WTC11 (cell line): Measurements from ENCODE around the gene KRT9. TPM values are rescaled to one million over a fixed set of nuclear protein-coding genes. Genes with fewer than 3 reads are reported as not detected.

Source experiments
- ATAC-seq: fragments of 200-7000 bp; cut with Tn5 transposase; 2 replicates; pipeline ENCODE4 v1.10.0; 2021; ENCODE audit warnings: mild to moderate bottlenecking, moderate library complexity
- CTCF ChIA-PET: fragments of 300-600 bp; sonication (Branson Sonifier 250); formaldehyde crosslinking; loops from one replicate; lab custom pipeline; 2021; ENCODE audit warnings: antibody characterized with exemption; lab: Charles Lee
- POLR2A ChIA-PET: fragments of 350-600 bp; sonication (Branson Sonifier 250); formaldehyde crosslinking; loops from one replicate; lab custom pipeline; 2021; ENCODE audit warnings: antibody characterized with exemption; lab: Charles Lee
- DNase-seq: peaks from one replicate; pipeline ENCODE4 v3.0.0; 2021; ENCODE audit warnings: low spot score
- H3K27ac Mint-ChIP-seq: 2 replicates; pipeline ENCODE4 v1.8.0; 2021; ENCODE audit warnings: mixed read lengths
- H3K27me3 Mint-ChIP-seq: 2 replicates; pipeline ENCODE4 v1.8.0; 2021; ENCODE audit warnings: low read depth, mild to moderate bottlenecking, moderate library complexity, mixed read lengths
- H3K36me3 Mint-ChIP-seq: 2 replicates; pipeline ENCODE4 v1.8.0; 2021; ENCODE audit warnings: mixed read lengths
- H3K4me1 Mint-ChIP-seq: 2 replicates; pipeline ENCODE4 v1.8.0; 2022; ENCODE audit warnings: mixed read lengths
- H3K4me3 Mint-ChIP-seq: 2 replicates; pipeline ENCODE4 v1.8.0; 2021; ENCODE audit warnings: mild to moderate bottlenecking, moderate library complexity, mixed read lengths
- H3K9me3 Mint-ChIP-seq: 2 replicates; pipeline ENCODE4 v1.8.0; 2021; ENCODE audit warnings: mixed read lengths
- ATF1 ChIP-seq: sonication (generic); formaldehyde crosslinking; IDR thresholded peaks from 2 replicates; pipeline ENCODE4 v1.8.1; 2023; ENCODE audit warnings: mild to moderate bottlenecking, moderate library complexity, missing genetic modification reagents
- CREM ChIP-seq: sonication (generic); formaldehyde crosslinking; IDR thresholded peaks from 2 replicates; pipeline ENCODE4 v1.8.1; 2022; ENCODE audit warnings: mild to moderate bottlenecking, missing genetic modification reagents, moderate library complexity
- ELF4 ChIP-seq: sonication (generic); formaldehyde crosslinking; IDR thresholded peaks from 2 replicates; pipeline ENCODE4 v1.8.1; 2022; ENCODE audit warnings: low read depth, mild to moderate bottlenecking, moderate library complexity, missing genetic modification reagents
- MXD4 ChIP-seq: fragments of 250-450 bp; sonication (Bioruptor Pico); IDR thresholded peaks from 2 replicates; pipeline ENCODE4 v1.8.0; 2021; ENCODE audit warnings: mild to moderate bottlenecking, moderate library complexity, borderline replicate concordance
- MYBL2 ChIP-seq: sonication (generic); formaldehyde crosslinking; IDR thresholded peaks from 2 replicates; pipeline ENCODE4 v1.8.1; 2023; ENCODE audit warnings: mild to moderate bottlenecking, moderate library complexity, missing genetic modification reagents
- NFATC4 ChIP-seq: fragments of 250-450 bp; sonication (Bioruptor Pico); IDR thresholded peaks from 2 replicates; pipeline ENCODE4 v1.9.0; 2021; ENCODE audit warnings: mild to moderate bottlenecking
- NR1H2 ChIP-seq: sonication (generic); formaldehyde crosslinking; IDR thresholded peaks from 2 replicates; pipeline ENCODE4 v1.9.0; 2021; ENCODE audit warnings: mild to moderate bottlenecking, moderate library complexity, missing genetic modification reagents
- TCF7 ChIP-seq: sonication (generic); formaldehyde crosslinking; IDR thresholded peaks from 2 replicates; pipeline ENCODE4 v1.8.0; 2022; ENCODE audit warnings: mild to moderate bottlenecking, low read depth, missing genetic modification reagents, moderate library complexity
- TP53 ChIP-seq: sonication (generic); formaldehyde crosslinking; IDR thresholded peaks from 2 replicates; pipeline ENCODE4 v1.8.1; 2023; ENCODE audit warnings: mild to moderate bottlenecking, missing genetic modification reagents
- ZNF263 ChIP-seq: sonication (generic); formaldehyde crosslinking; IDR thresholded peaks from 2 replicates; pipeline ENCODE4 v1.8.1; 2022; ENCODE audit warnings: low read depth, mild to moderate bottlenecking, moderate library complexity, missing genetic modification reagents
- ZNF416 ChIP-seq: fragments of 250-450 bp; sonication (Bioruptor Pico); IDR thresholded peaks from 2 replicates; pipeline ENCODE4 v1.9.0; 2021; ENCODE audit warnings: mild to moderate bottlenecking, inconsistent platforms
- total RNA-seq: library from RNA; stranded (reverse); gene quantifications from 3 replicates; pipeline ENCODE4 v1.2.3, GENCODE V29; 2021
- TF ChIP-seq, protein P1 (sequence below): sonication (generic); formaldehyde crosslinking; IDR thresholded peaks from 2 replicates; pipeline ENCODE4 v1.8.1; 2023; ENCODE audit warnings: mild to moderate bottlenecking, missing genetic modification reagents, moderate library complexity
- TF ChIP-seq, protein P2 (sequence below): sonication (generic); formaldehyde crosslinking; IDR thresholded peaks from 2 replicates; pipeline ENCODE4 v1.8.0; 2022; ENCODE audit warnings: mild to moderate bottlenecking, missing genetic modification reagents
- TF ChIP-seq, protein P3 (sequence below): fragments of 250-450 bp; sonication (Bioruptor Pico); IDR thresholded peaks from 2 replicates; pipeline ENCODE4 v1.9.0; 2021; ENCODE audit warnings: mild to moderate bottlenecking
- TF ChIP-seq, protein P4 (sequence below): sonication (generic); formaldehyde crosslinking; IDR thresholded peaks from 2 replicates; pipeline ENCODE4 v1.8.0; 2022; ENCODE audit warnings: mild to moderate bottlenecking, missing genetic modification reagents
- TF ChIP-seq, protein P5 (sequence below): sonication (generic); formaldehyde crosslinking; IDR thresholded peaks from 2 replicates; pipeline ENCODE4 v1.8.1; 2022; ENCODE audit warnings: missing genetic modification reagents, borderline replicate concordance
- TF ChIP-seq, protein P6 (sequence below): fragments of 250-450 bp; sonication (Bioruptor Pico); IDR thresholded peaks from 2 replicates; pipeline ENCODE4 v1.9.0; 2021; ENCODE audit warnings: mild to moderate bottlenecking, borderline replicate concordance
- TF ChIP-seq, protein P7 (sequence below): fragments of 250-450 bp; sonication (Bioruptor Pico); IDR thresholded peaks from 2 replicates; pipeline ENCODE4 v2.1.2; 2022; ENCODE audit warnings: mild to moderate bottlenecking, moderate library complexity

KRT9 gene
- total RNA-seq, 1 experiment from 2014 or later: not detected

DNA sequence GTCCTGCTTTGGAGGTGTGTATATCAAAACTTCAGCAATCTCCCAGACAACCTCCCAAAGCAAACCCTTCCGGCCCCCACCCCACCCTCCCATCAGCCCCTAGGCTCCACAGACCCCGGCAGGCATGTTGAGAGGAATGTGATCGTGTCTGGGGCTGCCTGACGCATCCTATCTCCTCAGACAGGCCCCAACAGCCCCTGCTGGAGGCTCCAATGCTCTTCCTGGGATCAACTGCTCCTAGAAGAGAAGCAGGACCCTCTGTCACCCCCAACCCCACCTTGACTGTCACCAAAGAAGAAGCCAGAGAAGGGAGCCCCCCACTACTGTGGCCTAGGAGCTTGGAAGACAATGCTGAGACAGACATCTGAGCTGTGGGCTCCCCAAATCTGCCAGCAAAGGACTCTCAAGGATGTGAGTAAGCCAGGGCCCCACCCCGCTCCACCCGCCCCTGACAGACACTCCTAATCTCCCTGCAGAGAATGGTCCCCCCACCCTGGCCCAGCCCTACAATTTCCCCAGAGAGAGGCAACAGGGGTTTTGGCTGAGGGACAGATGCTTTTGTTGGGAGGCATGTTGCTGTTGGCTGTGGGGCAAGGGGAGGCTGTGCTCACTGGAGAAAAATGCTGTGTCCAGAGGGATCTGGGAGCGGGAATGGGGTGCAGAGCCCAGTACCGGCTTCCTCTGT lies 16.4 kb upstream of the KRT9 start:
- Mint-ChIP-seq H3K4me3 (no peak overlapping the region), H3K27me3 (peaks cover 2% of the 10 kb centered on the region; the same call in 1 of the 2 replicates), H3K27ac (no peak overlapping the region), H3K4me1 (peaks cover 3% of the 10 kb centered on the region), H3K36me3 (no peaks in the 10 kb centered on the region), H3K9me3 (no peaks in the 10 kb centered on the region)
- ChIA-PET CTCF (interaction anchor here (1.3 to 1.7 kb wide), 3 partner anchors 8 to 60 kb away, joined by 4 to 6 read pairs (median 5); no protein-coding TSS in a partner anchor), POLR2A (no interaction called here)
- DNase-seq (no peak), ATAC-seq (no peak)
- TF ChIP-seq, protein P1, sequence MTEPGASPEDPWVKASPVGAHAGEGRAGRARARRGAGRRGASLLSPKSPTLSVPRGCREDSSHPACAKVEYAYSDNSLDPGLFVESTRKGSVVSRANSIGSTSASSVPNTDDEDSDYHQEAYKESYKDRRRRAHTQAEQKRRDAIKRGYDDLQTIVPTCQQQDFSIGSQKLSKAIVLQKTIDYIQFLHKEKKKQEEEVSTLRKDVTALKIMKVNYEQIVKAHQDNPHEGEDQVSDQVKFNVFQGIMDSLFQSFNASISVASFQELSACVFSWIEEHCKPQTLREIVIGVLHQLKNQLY: no peak
- TF ChIP-seq, protein P2, sequence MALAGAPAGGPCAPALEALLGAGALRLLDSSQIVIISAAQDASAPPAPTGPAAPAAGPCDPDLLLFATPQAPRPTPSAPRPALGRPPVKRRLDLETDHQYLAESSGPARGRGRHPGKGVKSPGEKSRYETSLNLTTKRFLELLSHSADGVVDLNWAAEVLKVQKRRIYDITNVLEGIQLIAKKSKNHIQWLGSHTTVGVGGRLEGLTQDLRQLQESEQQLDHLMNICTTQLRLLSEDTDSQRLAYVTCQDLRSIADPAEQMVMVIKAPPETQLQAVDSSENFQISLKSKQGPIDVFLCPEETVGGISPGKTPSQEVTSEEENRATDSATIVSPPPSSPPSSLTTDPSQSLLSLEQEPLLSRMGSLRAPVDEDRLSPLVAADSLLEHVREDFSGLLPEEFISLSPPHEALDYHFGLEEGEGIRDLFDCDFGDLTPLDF (CRISPR knock-in tag): no peak
- TF ChIP-seq MXD4 (no peak), ZNF263 (no peak), NFATC4 (CRISPR knock-in tag) (no peak), MYBL2 (CRISPR knock-in tag) (no peak), TCF7 (CRISPR knock-in tag) (no peak), NR1H2 (CRISPR knock-in tag) (no peak), ELF4 (CRISPR knock-in tag) (no peak), ZNF416 (CRISPR knock-in tag) (no peak), TP53 (CRISPR knock-in tag) (no peak), ATF1 (no peak), CREM (CRISPR knock-in tag) (no peak)
- TF ChIP-seq, protein P3, sequence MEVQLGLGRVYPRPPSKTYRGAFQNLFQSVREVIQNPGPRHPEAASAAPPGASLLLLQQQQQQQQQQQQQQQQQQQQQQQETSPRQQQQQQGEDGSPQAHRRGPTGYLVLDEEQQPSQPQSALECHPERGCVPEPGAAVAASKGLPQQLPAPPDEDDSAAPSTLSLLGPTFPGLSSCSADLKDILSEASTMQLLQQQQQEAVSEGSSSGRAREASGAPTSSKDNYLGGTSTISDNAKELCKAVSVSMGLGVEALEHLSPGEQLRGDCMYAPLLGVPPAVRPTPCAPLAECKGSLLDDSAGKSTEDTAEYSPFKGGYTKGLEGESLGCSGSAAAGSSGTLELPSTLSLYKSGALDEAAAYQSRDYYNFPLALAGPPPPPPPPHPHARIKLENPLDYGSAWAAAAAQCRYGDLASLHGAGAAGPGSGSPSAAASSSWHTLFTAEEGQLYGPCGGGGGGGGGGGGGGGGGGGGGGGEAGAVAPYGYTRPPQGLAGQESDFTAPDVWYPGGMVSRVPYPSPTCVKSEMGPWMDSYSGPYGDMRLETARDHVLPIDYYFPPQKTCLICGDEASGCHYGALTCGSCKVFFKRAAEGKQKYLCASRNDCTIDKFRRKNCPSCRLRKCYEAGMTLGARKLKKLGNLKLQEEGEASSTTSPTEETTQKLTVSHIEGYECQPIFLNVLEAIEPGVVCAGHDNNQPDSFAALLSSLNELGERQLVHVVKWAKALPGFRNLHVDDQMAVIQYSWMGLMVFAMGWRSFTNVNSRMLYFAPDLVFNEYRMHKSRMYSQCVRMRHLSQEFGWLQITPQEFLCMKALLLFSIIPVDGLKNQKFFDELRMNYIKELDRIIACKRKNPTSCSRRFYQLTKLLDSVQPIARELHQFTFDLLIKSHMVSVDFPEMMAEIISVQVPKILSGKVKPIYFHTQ: no peak
- TF ChIP-seq, protein P4, sequence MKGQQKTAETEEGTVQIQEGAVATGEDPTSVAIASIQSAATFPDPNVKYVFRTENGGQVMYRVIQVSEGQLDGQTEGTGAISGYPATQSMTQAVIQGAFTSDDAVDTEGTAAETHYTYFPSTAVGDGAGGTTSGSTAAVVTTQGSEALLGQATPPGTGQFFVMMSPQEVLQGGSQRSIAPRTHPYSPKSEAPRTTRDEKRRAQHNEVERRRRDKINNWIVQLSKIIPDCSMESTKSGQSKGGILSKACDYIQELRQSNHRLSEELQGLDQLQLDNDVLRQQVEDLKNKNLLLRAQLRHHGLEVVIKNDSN (CRISPR knock-in tag): no peak
- TF ChIP-seq, protein P5, sequence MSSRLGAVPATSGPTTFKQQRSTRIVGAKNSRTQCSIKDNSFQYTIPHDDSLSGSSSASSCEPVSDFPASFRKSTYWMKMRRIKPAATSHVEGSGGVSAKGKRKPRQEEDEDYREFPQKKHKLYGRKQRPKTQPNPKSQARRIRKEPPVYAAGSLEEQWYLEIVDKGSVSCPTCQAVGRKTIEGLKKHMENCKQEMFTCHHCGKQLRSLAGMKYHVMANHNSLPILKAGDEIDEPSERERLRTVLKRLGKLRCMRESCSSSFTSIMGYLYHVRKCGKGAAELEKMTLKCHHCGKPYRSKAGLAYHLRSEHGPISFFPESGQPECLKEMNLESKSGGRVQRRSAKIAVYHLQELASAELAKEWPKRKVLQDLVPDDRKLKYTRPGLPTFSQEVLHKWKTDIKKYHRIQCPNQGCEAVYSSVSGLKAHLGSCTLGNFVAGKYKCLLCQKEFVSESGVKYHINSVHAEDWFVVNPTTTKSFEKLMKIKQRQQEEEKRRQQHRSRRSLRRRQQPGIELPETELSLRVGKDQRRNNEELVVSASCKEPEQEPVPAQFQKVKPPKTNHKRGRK (CRISPR knock-in tag): no peak
- TF ChIP-seq, protein P6, sequence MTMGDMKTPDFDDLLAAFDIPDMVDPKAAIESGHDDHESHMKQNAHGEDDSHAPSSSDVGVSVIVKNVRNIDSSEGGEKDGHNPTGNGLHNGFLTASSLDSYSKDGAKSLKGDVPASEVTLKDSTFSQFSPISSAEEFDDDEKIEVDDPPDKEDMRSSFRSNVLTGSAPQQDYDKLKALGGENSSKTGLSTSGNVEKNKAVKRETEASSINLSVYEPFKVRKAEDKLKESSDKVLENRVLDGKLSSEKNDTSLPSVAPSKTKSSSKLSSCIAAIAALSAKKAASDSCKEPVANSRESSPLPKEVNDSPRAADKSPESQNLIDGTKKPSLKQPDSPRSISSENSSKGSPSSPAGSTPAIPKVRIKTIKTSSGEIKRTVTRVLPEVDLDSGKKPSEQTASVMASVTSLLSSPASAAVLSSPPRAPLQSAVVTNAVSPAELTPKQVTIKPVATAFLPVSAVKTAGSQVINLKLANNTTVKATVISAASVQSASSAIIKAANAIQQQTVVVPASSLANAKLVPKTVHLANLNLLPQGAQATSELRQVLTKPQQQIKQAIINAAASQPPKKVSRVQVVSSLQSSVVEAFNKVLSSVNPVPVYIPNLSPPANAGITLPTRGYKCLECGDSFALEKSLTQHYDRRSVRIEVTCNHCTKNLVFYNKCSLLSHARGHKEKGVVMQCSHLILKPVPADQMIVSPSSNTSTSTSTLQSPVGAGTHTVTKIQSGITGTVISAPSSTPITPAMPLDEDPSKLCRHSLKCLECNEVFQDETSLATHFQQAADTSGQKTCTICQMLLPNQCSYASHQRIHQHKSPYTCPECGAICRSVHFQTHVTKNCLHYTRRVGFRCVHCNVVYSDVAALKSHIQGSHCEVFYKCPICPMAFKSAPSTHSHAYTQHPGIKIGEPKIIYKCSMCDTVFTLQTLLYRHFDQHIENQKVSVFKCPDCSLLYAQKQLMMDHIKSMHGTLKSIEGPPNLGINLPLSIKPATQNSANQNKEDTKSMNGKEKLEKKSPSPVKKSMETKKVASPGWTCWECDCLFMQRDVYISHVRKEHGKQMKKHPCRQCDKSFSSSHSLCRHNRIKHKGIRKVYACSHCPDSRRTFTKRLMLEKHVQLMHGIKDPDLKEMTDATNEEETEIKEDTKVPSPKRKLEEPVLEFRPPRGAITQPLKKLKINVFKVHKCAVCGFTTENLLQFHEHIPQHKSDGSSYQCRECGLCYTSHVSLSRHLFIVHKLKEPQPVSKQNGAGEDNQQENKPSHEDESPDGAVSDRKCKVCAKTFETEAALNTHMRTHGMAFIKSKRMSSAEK (CRISPR knock-in tag): no peak
- TF ChIP-seq, protein P7, sequence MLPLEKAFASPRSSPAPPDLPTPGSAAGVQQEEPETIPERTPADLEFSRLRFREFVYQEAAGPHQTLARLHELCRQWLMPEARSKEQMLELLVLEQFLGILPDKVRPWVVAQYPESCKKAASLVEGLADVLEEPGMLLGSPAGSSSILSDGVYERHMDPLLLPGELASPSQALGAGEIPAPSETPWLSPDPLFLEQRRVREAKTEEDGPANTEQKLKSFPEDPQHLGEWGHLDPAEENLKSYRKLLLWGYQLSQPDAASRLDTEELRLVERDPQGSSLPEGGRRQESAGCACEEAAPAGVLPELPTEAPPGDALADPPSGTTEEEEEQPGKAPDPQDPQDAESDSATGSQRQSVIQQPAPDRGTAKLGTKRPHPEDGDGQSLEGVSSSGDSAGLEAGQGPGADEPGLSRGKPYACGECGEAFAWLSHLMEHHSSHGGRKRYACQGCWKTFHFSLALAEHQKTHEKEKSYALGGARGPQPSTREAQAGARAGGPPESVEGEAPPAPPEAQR: no peak
